HL-60/S4 (cell line): ENCODE measurements around the gene APCDD1.
"Not testable (repeated sequence)": the region's sequence is repeated elsewhere in the genome, so short reads cannot be mapped to it uniquely, and the experiment has no call there.

Experiments used
- in situ Hi-C: fragments of 300-500 bp; cut with MboI; formaldehyde crosslinking; loops from 2 replicates; pipeline ENCODE4 v1.14.3; 2022; ENCODE audit warnings: low sequenced_read_pairs

APCDD1 gene

GRCh38 chr18:10524507-10525370, 70.3 kb downstream of the APCDD1 start:
- in situ Hi-C loops = no loop called here

GRCh38 chr18:10525371-10525691, 70.9 kb downstream of the APCDD1 start:
- in situ Hi-C loops = no loop called here

GRCh38 chr18:10525697-10526560, 71.5 kb downstream of the APCDD1 start, which contains the start of gene NAPG:
Gene NAPG (plus strand): TSS chr18:10526027. CDS start chr18:10526103, 76 bp downstream.
- in situ Hi-C loops = no loop called here

GRCh38 chr18:10526561-10526949, 72.1 kb downstream of the APCDD1 start:
- in situ Hi-C loops = no loop called here

- in situ Hi-C loops = no loop called here
Measured at GRCh38 chr18:10528439-10528838, 74.0 kb downstream of the APCDD1 start.

GRCh38 chr18:10530002-10530401, 75.6 kb downstream of the APCDD1 start:
- in situ Hi-C loops = no loop called here

- in situ Hi-C loops = no loop called here
Measured at GRCh38 chr18:10530852-10531251, 76.4 kb downstream of the APCDD1 start.

GRCh38 chr18:10533111-10533510, 78.7 kb downstream of the APCDD1 start:
- in situ Hi-C loops = no loop called here

GRCh38 chr18:10536280-10536679, 81.8 kb downstream of the APCDD1 start:
- in situ Hi-C loops = no loop called here

GRCh38 chr18:10537765-10538164, 83.3 kb downstream of the APCDD1 start:
- in situ Hi-C loops = no loop called here

- in situ Hi-C loops = not testable (repeated sequence)
Measured at GRCh38 chr18:10539124-10539523, 84.7 kb downstream of the APCDD1 start.
